ENCODE measurements around the gene VENTX.

VENTX gene

DNA sequence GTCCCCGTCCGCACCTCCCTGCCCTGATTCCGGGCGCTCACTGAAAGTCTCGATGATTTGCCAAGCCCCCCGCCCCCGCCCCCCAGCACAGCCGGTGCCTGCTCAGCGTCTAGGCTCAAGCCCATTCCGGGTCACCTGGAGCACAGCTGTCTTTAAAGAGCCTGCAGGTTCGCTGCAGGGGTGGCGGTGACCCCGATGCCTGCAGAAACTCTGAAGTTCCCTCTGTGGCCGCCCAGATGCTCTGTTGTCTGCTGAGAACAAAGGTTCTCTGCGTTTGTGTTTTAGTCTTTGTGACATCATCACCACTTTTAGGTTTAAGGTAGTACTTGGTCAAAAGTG lies 780 bp downstream of the VENTX start:
- no peak for DNase-seq

DNA sequence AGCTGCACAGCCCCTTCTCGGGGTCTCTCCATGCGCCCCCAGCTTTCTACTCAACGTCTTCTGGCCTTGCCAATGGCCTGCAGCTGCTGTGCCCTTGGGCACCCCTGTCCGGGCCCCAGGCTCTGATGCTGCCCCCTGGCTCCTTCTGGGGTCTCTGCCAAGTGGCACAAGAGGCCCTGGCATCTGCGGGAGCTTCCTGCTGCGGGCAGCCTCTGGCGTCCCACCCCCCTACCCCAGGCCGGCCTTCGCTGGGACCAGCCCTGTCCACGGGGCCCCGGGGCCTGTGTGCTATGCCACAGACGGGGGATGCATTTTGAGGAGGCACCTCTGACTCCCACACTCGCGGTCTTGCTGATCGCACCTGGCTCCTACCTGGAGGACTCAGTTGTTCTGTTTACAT lies 2.3 kb downstream of the VENTX start:
- no peak for DNase-seq

DNA sequence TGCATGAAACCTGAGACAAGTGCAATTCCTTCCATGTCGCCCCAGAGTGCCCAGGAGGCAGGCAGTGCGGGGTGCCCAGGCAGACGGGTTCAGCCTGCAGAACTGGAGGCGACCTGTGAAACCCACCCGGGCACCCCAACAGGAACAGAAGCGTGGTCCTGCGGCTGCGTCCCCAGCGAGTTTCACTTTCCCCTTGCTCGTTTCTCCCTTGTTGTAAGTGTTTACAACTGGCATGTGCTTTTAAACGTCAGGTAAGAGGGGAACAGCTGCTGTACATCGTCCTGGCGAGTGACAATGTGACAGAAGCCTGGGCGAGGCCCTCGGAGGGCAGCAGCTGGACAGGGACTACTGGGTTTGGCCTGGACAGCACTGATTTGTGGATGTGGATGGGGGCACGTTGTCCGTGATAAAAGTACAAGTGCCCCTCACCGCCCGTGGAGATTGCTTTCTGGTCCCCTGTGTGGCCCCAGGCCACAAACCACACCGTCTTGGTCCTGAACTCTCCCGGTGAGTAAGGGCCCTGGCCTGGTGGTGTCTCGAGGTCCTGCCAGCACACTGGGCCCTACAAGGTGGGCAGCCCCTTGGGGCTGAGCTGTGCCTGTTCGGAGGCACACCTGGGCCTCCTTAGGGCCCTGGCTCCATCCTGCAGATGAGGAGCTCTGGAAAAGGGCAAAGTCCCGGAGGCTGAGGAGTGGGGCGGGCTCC lies 4.0 kb downstream of the VENTX start:
- DNase-seq = no peak

- DNase-seq = no peak
Observed at GRCh38 chr10:133242611-133243356, 5.1 kb downstream of the VENTX start.

GRCh38 chr10:133243593-133243992 lies 5.9 kb downstream of the VENTX start:
- DNase-seq = no peak

DNA sequence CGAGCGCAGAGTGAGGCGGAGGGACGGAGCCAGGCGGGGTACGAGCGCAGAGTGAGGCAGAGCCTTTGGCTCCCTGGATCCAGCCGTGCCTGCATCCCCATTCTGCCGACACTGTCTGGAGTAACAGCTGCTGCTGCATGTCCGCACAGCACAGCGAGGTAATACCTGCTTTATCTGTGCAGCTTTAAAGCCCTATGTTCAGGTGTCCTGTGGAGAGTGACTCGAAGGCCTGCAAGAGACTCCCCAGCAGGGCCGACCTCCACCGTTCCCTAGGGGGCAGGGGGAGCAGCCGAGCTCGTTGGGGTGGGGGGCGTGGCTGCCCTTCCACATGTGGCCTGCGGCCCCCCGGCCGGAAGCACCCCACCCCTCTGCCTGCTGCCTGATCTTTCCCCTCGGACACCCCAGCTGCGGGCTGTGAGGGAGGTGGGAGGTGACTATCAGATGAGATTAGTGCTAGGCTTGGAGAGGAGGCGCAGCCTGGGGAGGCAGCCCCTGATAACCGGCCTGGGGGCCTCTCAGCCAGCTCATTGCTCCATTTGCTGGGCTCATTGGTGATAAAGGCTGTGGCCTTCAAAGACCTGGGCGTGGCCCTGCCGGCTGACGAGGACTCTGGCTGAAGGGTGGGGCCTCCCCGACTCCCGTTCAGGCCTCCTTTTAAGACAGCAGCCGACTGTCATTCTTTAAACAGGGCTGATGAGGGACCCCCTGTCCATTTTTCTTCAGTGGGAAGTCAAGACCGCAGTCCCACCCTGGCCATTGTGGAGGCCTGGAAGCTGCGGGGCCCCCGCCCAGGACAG lies 8.0 kb downstream of the VENTX start:
- DNase-seq = no peak

- no peak for DNase-seq
Observed at GRCh38 chr10:133246236-133246626, 8.6 kb downstream of the VENTX start.

GRCh38 chr10:133247681-133248333 lies 10.2 kb downstream of the VENTX start:
- DNase-seq = no peak

GRCh38 chr10:133248334-133248715 lies 10.7 kb downstream of the VENTX start:
- DNase-seq = no peak

- DNase-seq = no peak
Observed at GRCh38 chr10:133249094-133249780, 11.6 kb downstream of the VENTX start.

- no peak for DNase-seq
Observed at GRCh38 chr10:133249975-133250754, 12.5 kb downstream of the VENTX start.

DNA sequence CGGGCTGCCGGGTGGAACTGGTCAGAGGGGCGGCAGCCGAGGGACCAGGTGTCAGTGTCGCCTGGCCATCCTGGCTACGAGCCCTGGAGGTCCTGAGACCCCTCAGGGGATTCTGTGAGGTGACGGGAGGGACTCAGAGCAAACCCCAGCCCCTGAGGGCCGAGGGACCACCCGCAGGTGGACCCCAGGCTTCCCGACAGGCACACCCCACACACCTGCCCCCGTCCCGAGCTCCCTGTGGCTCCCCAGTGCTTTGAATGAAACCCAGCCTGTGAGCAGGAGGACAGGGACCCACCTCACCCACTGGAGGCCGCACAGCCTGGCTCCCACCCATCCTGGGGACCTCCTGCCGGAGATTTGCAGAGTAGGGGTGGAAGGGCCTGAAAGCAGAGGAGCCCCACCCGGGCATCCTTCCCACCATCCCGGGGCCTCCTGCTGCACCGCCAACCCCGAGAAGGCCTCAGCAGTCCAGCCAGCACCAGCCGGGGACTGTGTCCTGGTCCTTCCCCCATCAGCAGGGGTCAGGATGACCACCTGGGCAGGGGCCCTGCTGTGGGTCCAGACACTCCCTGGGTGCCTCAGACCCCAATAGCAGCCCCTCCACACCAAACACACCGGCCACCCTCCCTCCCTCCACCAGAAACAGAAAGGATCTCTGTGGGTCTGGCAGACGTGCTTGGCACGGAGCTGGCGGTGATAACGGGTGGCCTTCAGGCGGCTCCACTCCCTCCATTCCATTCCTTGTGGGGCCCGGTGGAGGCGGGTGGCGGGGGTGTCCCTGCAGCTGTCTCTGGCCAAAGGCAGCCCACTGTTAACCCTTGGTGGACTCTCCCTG lies 13.9 kb downstream of the VENTX start:
- no peak for DNase-seq

- no peak for DNase-seq
Observed at GRCh38 chr10:133252223-133252552, 14.5 kb downstream of the VENTX start.

GRCh38 chr10:133253361-133253955 lies 15.8 kb downstream of the VENTX start:
- DNase-seq = no peak

DNA sequence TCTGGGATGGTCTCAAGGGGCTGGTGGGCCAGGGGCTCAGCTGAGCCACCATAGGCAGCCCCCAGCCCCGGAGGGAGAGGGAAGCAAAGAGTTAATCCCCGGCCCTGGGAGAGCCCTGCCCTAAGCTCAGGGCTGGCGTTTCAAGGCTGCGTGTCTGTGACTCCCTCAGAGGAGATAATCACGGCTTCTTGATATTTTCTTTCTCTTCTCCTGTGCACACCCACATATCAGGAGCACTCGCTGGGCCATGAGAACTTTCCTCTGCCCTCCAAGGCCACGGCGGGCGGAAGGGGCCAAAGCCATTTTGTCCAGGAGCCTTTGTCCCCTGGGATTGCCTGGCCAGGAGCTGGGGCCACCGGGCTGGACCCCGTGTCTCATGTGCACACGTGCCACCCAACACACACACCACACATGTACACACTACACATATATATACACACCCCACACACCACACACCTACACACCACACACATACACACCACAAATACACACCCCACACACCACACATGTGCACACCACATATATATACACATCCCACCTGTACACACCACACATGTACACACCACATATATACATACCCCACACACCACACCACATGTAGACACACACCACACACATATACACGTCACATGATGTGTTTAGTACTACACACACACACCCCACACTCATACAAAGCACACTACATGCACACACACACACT lies 16.9 kb downstream of the VENTX start:
- DNase-seq = no peak

- DNase-seq = no peak
Observed at GRCh38 chr10:133255323-133255722, 17.7 kb downstream of the VENTX start.

- DNase-seq = no peak
Observed at GRCh38 chr10:133257489-133258065, 19.9 kb downstream of the VENTX start.

DNA sequence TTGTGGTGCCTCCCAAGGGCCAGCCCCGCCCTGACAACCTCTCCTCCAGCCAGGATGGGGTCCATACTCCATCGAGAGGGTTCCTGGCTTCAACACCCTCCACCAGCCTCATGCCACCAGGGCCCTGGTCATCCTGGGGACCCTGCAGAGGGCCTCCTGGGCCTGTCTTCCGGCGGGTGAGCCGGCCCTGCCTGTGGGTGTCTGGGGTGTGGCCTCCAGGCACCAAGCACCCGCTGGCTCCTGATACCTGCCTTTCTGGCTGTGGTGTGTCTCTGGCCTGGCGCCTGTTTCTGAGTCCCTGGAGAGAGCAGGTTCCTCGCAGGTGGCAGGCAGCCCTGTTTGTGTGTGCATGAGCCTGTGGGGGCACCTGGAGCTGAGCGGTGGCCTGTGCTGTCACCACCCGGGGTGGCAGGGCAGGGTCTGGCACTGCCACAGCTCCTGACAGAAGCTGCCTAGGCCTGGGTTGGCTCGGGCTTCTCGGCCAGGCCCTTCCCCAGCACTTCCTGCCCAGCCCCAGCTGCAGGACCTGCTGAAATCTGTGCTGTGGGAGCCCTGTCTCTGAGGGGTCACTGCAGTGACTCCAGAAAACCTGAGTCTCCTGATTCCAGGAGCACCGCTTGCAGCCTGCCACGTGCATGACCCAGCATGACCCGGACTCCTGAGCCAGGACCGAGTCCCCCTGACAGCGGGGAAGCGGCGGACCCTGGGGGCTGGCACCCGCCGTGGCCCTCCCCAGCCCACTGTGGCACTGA lies 20.6 kb downstream of the VENTX start:
- no peak for DNase-seq

Data from cerebellar nuclear complex (tissue), 1 donor.